Neural cell (in vitro differentiated cells): ENCODE measurements around the gene CLDN17.

Source experiments
- CTCF ChIP-seq: fragments of 450-650 bp; IDR thresholded peaks from 2 replicates; pipeline ENCODE4 v1.5.1; 2014; ENCODE audit warnings: antibody characterized with exemption, mild to moderate bottlenecking, moderate library complexity; ENCODE audit not compliant: poor library complexity, severe bottlenecking
- POLR2AphosphoS5 ChIP-seq: IDR thresholded peaks from 2 replicates; pipeline ENCODE4 v1.6.1; 2012

GRCh38 chr21:30152792-30153191 lies 13.8 kb downstream of the CLDN17 start:
- TF ChIP-seq CTCF = no peak
- TF ChIP-seq POLR2AphosphoS5 = no peak
